ENCODE data around the gene DTWD2. TPM values are rescaled to one million over a fixed set of nuclear protein-coding genes. Genes with fewer than 3 reads are reported as not detected.

The DTWD2 gene
- total and polyA plus RNA-seq, 2 of the 4 experiments (the other 2 are of a cell fraction), result 1.2 to 1.8 TPM

DNA sequence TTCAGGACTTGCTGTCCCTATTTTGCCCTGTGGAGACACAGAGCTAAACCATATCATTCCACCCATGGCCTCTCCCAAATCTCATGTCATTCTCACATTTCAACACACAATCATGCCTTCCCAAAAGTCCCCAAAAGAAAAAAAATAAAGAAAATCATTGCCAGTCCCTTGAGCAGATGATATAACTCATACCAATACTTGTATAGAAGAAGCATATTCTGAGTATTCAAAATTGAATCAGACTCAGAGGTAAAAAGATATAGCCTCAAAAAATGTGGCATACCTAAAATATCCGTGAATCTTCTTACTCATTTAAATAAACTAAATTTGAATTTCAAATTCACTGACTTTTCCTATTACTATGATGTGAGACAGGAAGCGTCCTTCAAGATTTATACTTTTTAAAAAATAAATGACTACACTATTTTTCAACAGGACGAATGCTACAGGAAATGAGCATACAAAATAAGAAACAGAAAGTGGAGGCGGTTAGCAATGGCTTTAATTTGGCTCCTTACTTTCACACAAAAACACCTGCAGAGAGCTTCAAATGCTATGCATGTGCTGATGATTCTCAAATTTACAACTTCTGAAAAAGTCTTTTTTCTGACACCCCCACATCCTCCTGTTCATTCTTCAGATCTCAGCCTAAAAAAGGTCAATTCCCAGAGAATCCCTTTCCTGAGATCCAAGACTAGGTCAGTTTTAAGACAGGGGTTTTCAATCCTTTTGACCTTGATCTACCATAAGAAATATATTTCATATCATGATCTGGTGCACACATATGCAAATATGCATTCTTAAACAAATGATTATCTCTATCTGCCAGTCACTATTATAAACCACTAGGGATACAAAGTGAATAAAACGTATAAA is 42.9 kb upstream of the DTWD2 start:
- no peaks in the 10 kb centered on the region for H3K4me1 ChIP-seq (ENCODE audit: control insufficient read depth, insufficient read depth, low read length)
- no peaks in the 10 kb centered on the region for H3K36me3 ChIP-seq (ENCODE audit: control insufficient read depth, insufficient read depth, low read length)
- DNase-seq (no peak), ATAC-seq (ENCODE audit: low read depth) (no peak)
- no peaks in the 10 kb centered on the region for H3K79me1 ChIP-seq (ENCODE audit: low read depth in 1 of 2, low read length in 2 of 2)
- H3K9me3 ChIP-seq (ENCODE audit: control insufficient read depth, insufficient read depth, low read length), result no peaks in the 10 kb centered on the region
- no peak overlapping the region for H3K14ac ChIP-seq (replicated peaks; ENCODE audit: low read depth, low read length)
- H2AK5ac ChIP-seq (ENCODE audit: low read depth, low read length), result no peak overlapping the region
- ChIA-PET CTCF (no interaction called here), POLR2A (ENCODE audit: unreplicated experiment) (no interaction called here)
- no peak overlapping the region for H2AK9ac ChIP-seq (replicated peaks; ENCODE audit: low read depth, low read length, poor library complexity)
- no peak overlapping the region for H3K9ac ChIP-seq (ENCODE audit: low read depth, low read length)
- H4K5ac ChIP-seq (ENCODE audit: low read depth, low read length), result no peak overlapping the region
- in situ Hi-C loops (cut with MboI; ENCODE audit: low sequenced_read_pairs), result no loop called here
- H2BK20ac ChIP-seq (ENCODE audit: low read depth, low read length), result no peak overlapping the region
- H3K9me1 ChIP-seq (ENCODE audit: insufficient read depth, low read length), result no peaks in the 10 kb centered on the region
- no peak overlapping the region for H3K4me3 ChIP-seq (ENCODE audit: insufficient read depth, low read depth, low read length)
- no peak overlapping the region for H2BK120ac ChIP-seq (ENCODE audit: low read depth, low read length)
- no peak overlapping the region for H2AFZ ChIP-seq (replicated peaks; ENCODE audit: low read length, poor library complexity)
- H4K91ac ChIP-seq (ENCODE audit: insufficient read depth, low read depth, low read length), result no peak overlapping the region
- no peak overlapping the region for H3K27ac ChIP-seq (ENCODE audit: insufficient read depth, low read length)
- H3K27me3 ChIP-seq (ENCODE audit: control insufficient read depth, insufficient read depth, low read length), result no peaks in the 10 kb centered on the region
- H4K8ac ChIP-seq (ENCODE audit: low read depth in 2 of 2, low read length in 2 of 2), result no peak overlapping the region
- H3K18ac ChIP-seq (ENCODE audit: low read depth, low read length), result no peak overlapping the region
- 100% methylated on average over 1 of the region's 5 CpGs; no CpG with 5 or more reads in 1 of the 2 experiments for WGBS, 2 experiments (ENCODE audit: extremely low coverage in 2 of 2, insufficient read length in 1 of 2)
- no peak overlapping the region for H3K56ac ChIP-seq (ENCODE audit: extremely low read depth, insufficient read depth, low read length)
- no peak overlapping the region for H3K23ac ChIP-seq (ENCODE audit: low read depth, low read length)
- H2BK5ac ChIP-seq (ENCODE audit: low read depth, low read length, poor library complexity, severe bottlenecking), result no peak overlapping the region
- H3K4me2 ChIP-seq (ENCODE audit: low read depth, low read length), result no peak overlapping the region
- dilution Hi-C loops (cut with HindIII; ENCODE audit: low sequenced_read_pairs, unreplicated experiment), result no loop called here
- no peak overlapping the region for H2BK15ac ChIP-seq (ENCODE audit: low read depth, low read length)
- H4K20me1 ChIP-seq (ENCODE audit: insufficient read depth, low read length), result no peaks in the 10 kb centered on the region
- H3K4ac ChIP-seq (ENCODE audit: low read depth, low read length), result no peak overlapping the region
- intact Hi-C loops (cut with micrococcal nuclease), result no loop called here
- no TSS peak for BruUV-seq (replicated peaks)
- TF ChIP-seq POLR2A (IDR thresholded peaks at IDR 0.05; ENCODE audit: low read depth, low read length) (no peak), FOS (IDR thresholded peaks at IDR 0.05; ENCODE audit: low read depth, low read length) (no peak), NFE2L2 (IDR thresholded peaks at IDR 0.05; ENCODE audit: low read depth, low read length) (no peak), RCOR1 (IDR thresholded peaks at IDR 0.05; ENCODE audit: insufficient replicate concordance, low read length) (no peak), CHD1 (IDR thresholded peaks at IDR 0.05; ENCODE audit: low read depth, low read length) (no peak), MXI1 (IDR thresholded peaks at IDR 0.05; ENCODE audit: borderline replicate concordance, low read depth, low read length) (no peak), MAZ (IDR thresholded peaks at IDR 0.05; ENCODE audit: borderline replicate concordance, low read depth, low read length) (no peak), BHLHE40 (IDR thresholded peaks at IDR 0.05; ENCODE audit: low read depth, low read length) (no peak), RAD21 (IDR thresholded peaks at IDR 0.05; ENCODE audit: low read length) (no peak), RFX5 (IDR thresholded peaks at IDR 0.05; ENCODE audit: low read depth, low read length) (no peak), MAFK (IDR thresholded peaks at IDR 0.05; ENCODE audit: low read depth, low read length) (no peak), SMC3 (IDR thresholded peaks at IDR 0.05; ENCODE audit: low read depth, low read length) (no peak), CEBPB (IDR thresholded peaks at IDR 0.05; ENCODE audit: low read depth, low read length) (no peak)
- TF ChIP-seq, protein P1, sequence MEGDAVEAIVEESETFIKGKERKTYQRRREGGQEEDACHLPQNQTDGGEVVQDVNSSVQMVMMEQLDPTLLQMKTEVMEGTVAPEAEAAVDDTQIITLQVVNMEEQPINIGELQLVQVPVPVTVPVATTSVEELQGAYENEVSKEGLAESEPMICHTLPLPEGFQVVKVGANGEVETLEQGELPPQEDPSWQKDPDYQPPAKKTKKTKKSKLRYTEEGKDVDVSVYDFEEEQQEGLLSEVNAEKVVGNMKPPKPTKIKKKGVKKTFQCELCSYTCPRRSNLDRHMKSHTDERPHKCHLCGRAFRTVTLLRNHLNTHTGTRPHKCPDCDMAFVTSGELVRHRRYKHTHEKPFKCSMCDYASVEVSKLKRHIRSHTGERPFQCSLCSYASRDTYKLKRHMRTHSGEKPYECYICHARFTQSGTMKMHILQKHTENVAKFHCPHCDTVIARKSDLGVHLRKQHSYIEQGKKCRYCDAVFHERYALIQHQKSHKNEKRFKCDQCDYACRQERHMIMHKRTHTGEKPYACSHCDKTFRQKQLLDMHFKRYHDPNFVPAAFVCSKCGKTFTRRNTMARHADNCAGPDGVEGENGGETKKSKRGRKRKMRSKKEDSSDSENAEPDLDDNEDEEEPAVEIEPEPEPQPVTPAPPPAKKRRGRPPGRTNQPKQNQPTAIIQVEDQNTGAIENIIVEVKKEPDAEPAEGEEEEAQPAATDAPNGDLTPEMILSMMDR (conservative IDR thresholded peaks at IDR 0.05; ENCODE audit: low read depth, low read length), result no peak
- TF ChIP-seq, protein P2, sequence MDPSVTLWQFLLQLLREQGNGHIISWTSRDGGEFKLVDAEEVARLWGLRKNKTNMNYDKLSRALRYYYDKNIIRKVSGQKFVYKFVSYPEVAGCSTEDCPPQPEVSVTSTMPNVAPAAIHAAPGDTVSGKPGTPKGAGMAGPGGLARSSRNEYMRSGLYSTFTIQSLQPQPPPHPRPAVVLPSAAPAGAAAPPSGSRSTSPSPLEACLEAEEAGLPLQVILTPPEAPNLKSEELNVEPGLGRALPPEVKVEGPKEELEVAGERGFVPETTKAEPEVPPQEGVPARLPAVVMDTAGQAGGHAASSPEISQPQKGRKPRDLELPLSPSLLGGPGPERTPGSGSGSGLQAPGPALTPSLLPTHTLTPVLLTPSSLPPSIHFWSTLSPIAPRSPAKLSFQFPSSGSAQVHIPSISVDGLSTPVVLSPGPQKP (IDR thresholded peaks at IDR 0.05; ENCODE audit: borderline replicate concordance, low read depth, low read length), result no peak
